VCaP (cell line): ENCODE data around the gene INPP5J.

Experiments
- H3K27ac ChIP-seq: fragments of 450-650 bp; 2 replicates; pipeline ENCODE4 v1.5.1; 2017
- TF ChIP-seq, protein P1 (sequence below): fragments of 450-650 bp; conservative IDR thresholded peaks from 2 replicates; pipeline ENCODE4 v1.5.1; 2017; ENCODE audit warnings: mild to moderate bottlenecking, moderate library complexity

The INPP5J gene

GRCh38 chr22:31100762-31101525 lies 21.8 kb upstream of the INPP5J start:
- TF ChIP-seq, protein P1, sequence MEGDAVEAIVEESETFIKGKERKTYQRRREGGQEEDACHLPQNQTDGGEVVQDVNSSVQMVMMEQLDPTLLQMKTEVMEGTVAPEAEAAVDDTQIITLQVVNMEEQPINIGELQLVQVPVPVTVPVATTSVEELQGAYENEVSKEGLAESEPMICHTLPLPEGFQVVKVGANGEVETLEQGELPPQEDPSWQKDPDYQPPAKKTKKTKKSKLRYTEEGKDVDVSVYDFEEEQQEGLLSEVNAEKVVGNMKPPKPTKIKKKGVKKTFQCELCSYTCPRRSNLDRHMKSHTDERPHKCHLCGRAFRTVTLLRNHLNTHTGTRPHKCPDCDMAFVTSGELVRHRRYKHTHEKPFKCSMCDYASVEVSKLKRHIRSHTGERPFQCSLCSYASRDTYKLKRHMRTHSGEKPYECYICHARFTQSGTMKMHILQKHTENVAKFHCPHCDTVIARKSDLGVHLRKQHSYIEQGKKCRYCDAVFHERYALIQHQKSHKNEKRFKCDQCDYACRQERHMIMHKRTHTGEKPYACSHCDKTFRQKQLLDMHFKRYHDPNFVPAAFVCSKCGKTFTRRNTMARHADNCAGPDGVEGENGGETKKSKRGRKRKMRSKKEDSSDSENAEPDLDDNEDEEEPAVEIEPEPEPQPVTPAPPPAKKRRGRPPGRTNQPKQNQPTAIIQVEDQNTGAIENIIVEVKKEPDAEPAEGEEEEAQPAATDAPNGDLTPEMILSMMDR: no peak
- H3K27ac ChIP-seq: no peak overlapping the region

DNA sequence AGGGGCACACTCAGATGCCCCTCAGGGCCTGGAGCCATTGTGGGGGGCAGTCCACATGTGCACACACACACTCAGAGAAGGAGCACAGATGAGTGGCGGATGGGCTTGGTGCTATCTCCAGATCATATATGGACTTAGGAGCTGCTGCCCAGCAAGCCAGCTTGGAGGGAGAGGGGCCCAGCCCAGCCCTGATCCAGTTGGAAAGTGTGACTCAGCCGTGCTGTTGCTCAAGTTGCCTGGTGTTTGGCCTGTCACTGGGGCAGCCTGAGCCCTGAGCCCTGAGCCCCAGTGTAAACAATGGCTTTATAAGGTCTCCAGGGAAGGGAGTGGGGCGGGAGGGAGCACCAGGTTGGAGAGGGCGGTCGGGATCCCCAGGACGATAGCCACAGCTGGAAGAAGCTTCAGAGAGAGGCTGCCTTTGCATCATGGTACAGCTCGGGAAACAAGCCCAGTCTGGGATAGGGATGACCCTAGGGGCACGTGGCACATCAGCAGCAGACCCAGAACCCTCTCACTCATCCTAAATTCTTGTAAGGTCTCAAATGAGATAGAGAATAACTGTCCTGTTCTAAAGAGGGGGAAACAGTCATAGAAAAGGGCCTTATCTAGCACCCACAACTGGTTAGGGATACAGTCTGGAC lies 20.2 kb upstream of the INPP5J start:
- TF ChIP-seq, protein P1: no peak
- no peak overlapping the region for H3K27ac ChIP-seq

- no peak overlapping the region for H3K27ac ChIP-seq
Measured at GRCh38 chr22:31103111-31103510, 19.7 kb upstream of the INPP5J start.

GRCh38 chr22:31103899-31104694 lies 18.7 kb upstream of the INPP5J start:
- TF ChIP-seq, protein P1: no peak
- no peak overlapping the region for H3K27ac ChIP-seq

More at GRCh38 chr22:31103111-31103510, 19.7 kb upstream of the INPP5J start:
- TF ChIP-seq, protein P1: no peak

GRCh38 chr22:31104869-31105268 lies 17.9 kb upstream of the INPP5J start:
- TF ChIP-seq, protein P1: no peak

GRCh38 chr22:31105282-31105929 lies 17.4 kb upstream of the INPP5J start:
- TF ChIP-seq, protein P1: no peak
- H3K27ac ChIP-seq: no peak overlapping the region

More at GRCh38 chr22:31104869-31105268, 17.9 kb upstream of the INPP5J start:
- H3K27ac ChIP-seq: no peak overlapping the region
